Calu3 (cell line): ENCODE measurements around the gene TOP3A. TPM values are rescaled to one million over a fixed set of nuclear protein-coding genes. Genes with fewer than 3 reads are reported as not detected.

ENCODE experiments used
- BruUV-seq: library from RNA; stranded (reverse); fragments of 400-500 nt; replicated peaks from 2 replicates; lab custom pipeline; 2021; lab: Mats Ljungman, UMichigan
- CTCF ChIA-PET: fragments of 300-600 bp; sonication (Branson Sonifier 250); formaldehyde crosslinking; loops from one replicate; lab custom pipeline; 2022; ENCODE audit warnings: antibody characterized with exemption; lab: Charles Lee
- DNase-seq: peaks from one replicate; pipeline ENCODE4 v3.0.0; 2022
- H3K27ac Mint-ChIP-seq: one replicate; pipeline ENCODE4 v1.8.0; 2022; ENCODE audit warnings: mixed read lengths; ENCODE audit not compliant: unreplicated experiment
- H3K27me3 Mint-ChIP-seq: one replicate; pipeline ENCODE4 v1.8.0; 2022; ENCODE audit warnings: mixed read lengths; ENCODE audit not compliant: unreplicated experiment
- H3K36me3 Mint-ChIP-seq: one replicate; pipeline ENCODE4 v1.8.0; 2022; ENCODE audit warnings: mild to moderate bottlenecking, moderate library complexity, mixed read lengths; ENCODE audit not compliant: insufficient read depth, unreplicated experiment
- H3K4me1 Mint-ChIP-seq: one replicate; pipeline ENCODE4 v1.8.0; 2022; ENCODE audit warnings: mild to moderate bottlenecking, low read depth, mixed read lengths; ENCODE audit not compliant: unreplicated experiment
- H3K4me3 Mint-ChIP-seq: one replicate; pipeline ENCODE4 v1.8.0; 2022; ENCODE audit warnings: mild to moderate bottlenecking, low read depth, moderate library complexity, mixed read lengths; ENCODE audit not compliant: unreplicated experiment
- H3K9me3 Mint-ChIP-seq: one replicate; pipeline ENCODE4 v1.8.0; 2022; ENCODE audit warnings: low read depth, mixed read lengths; ENCODE audit not compliant: unreplicated experiment
- CTCF ChIP-seq: fragments of 200-600 bp; IDR thresholded peaks from one replicate; pipeline ENCODE4 v1.8.0; 2022; ENCODE audit warnings: antibody characterized with exemption; ENCODE audit not compliant: unreplicated experiment
- intact Hi-C: fragments of 100-400 bp; cut with micrococcal nuclease; formaldehyde crosslinking; loops from one replicate; pipeline ENCODE4 v1.10.0; 2022; ENCODE audit not compliant: unreplicated experiment
- microRNA-seq: library from miRNA; unstranded; fragments of <30 nt; microRNA quantifications from one replicate; pipeline ENCODE4 v1.2.0, GENCODE V29; 2022
- total RNA-seq: library from RNA; stranded (reverse); gene quantifications from 2 replicates; pipeline ENCODE4 v1.2.3, GENCODE V29; 2022

Gene TOP3A
- total RNA-seq, 1 experiment from 2014 or later: 39.7 TPM

GRCh38 chr17:18225642-18226283 is 89.0 kb downstream of the TOP3A start:
- CTCF ChIA-PET: no interaction called here
- no peak for DNase-seq
- intact Hi-C loops: loop anchor here (10.0 kb wide), 1 partner anchor 81 kb away; no protein-coding TSS in a partner anchor
- Mint-ChIP-seq H3K36me3 (peaks cover 15% of the 10 kb centered on the region), H3K9me3 (no peaks in the 10 kb centered on the region), H3K4me3 (peak overlapping the region; percentile 87), H3K4me1 (no peaks in the 10 kb centered on the region), H3K27ac (peak overlapping the region; percentile 81), H3K27me3 (no peaks in the 10 kb centered on the region)
- no peak for TF ChIP-seq CTCF
- no TSS peak for BruUV-seq

DNA sequence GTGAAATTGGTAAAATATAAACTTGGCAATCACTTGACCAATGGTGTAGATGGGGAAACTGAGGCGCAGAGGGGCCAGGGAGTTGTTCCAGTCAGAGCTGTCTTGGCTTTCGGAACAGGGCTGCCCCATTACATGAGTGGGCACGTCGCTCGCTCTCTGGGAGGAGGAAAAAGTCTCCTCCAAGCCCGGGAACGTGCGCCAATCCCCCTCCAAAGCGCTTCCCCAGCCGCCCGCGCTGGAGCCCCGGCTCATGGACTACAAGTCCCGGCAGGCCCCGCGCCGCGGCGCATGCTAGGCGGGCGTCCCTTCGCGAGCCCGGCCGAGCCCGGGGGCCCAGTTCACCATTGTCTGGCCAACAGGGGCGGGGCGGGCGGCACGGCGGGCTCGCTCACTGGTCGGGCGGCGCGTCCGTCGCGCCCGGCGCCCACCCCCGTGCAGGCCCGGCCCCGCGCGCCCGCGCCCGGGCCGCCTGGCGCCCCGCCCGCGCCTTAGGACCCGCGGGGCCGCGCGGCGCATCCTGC is 89.6 kb downstream of the TOP3A start, which contains the start of gene LLGL1:
TSS of gene LLGL1 (plus strand) at position 515 of the 521 bp plus-strand sequence. CDS start 48 bp downstream, outside the sequence.
- CTCF ChIA-PET: no interaction called here
- H3K27me3 Mint-ChIP-seq: no peaks in the 10 kb centered on the region
- BruUV-seq: no TSS peak
- DNase-seq: peak; percentile 94
- no peaks in the 10 kb centered on the region for H3K4me1 Mint-ChIP-seq
- H3K36me3 Mint-ChIP-seq: peaks cover 15% of the 10 kb centered on the region
- TF ChIP-seq CTCF: no peak
- intact Hi-C loops: loop anchor here (10.0 kb wide), 1 partner anchor 80 kb away; no protein-coding TSS in a partner anchor
- H3K27ac Mint-ChIP-seq: peak within 1 kb of the TSS; percentile 81
- no peaks in the 10 kb centered on the region for H3K9me3 Mint-ChIP-seq
- peak within 1 kb of the TSS; percentile 87 for H3K4me3 Mint-ChIP-seq

- Mint-ChIP-seq H3K4me3 (peak overlapping the region; percentile 87), H3K27ac (no peak overlapping the region), H3K36me3 (peaks cover 15% of the 10 kb centered on the region), H3K4me1 (no peaks in the 10 kb centered on the region), H3K9me3 (no peaks in the 10 kb centered on the region), H3K27me3 (no peaks in the 10 kb centered on the region)
- DNase-seq: no peak
- no peak for TF ChIP-seq CTCF
- BruUV-seq: no TSS peak
- intact Hi-C loops: loop anchor here (10.0 kb wide), 1 partner anchor 80 kb away; no protein-coding TSS in a partner anchor
- CTCF ChIA-PET: no interaction called here
These were observed 90.2 kb downstream of the TOP3A start for GRCh38 chr17:18224387-18225120.

- Mint-ChIP-seq H3K36me3 (peaks cover 15% of the 10 kb centered on the region), H3K4me3 (no peak overlapping the region), H3K9me3 (no peaks in the 10 kb centered on the region), H3K27ac (no peak overlapping the region), H3K4me1 (no peaks in the 10 kb centered on the region), H3K27me3 (no peaks in the 10 kb centered on the region)
- intact Hi-C loops: loop anchor here (10.0 kb wide), 1 partner anchor 79 kb away; no protein-coding TSS in a partner anchor
- DNase-seq: no peak
- no peak for TF ChIP-seq CTCF
- BruUV-seq: no TSS peak
- CTCF ChIA-PET: no interaction called here
These were observed 90.8 kb downstream of the TOP3A start for GRCh38 chr17:18224053-18224386.

Small RNA genes within 50 kb of the gene (microRNA-seq; reads per million reads assigned to microRNA genes)
- not detected for gene MIR6778

Other genes starting within 250 kb of the TOP3A start
- 24.9 and 34.5 TPM in 2 replicates for gene DRG2, start 227.0 kb downstream of the TOP3A start, total RNA-seq
- 0.38 and 0.76 TPM in 2 replicates for gene MYO15A, start 206.2 kb downstream of the TOP3A start, total RNA-seq
- gene ALKBH5, start 131.2 kb downstream of the TOP3A start, total RNA-seq: 51.7 and 54.9 TPM in 2 replicates
- gene LLGL1, start 89.4 kb downstream of the TOP3A start, total RNA-seq: 10.0 and 10.7 TPM in 2 replicates
- gene FLII, start 56.3 kb downstream of the TOP3A start, total RNA-seq: 281 and 298 TPM in 2 replicates
- 13.3 and 14.7 TPM in 2 replicates for gene MIEF2, start 54.3 kb downstream of the TOP3A start, total RNA-seq
- gene SMCR8, start 299 bp upstream of the TOP3A start, total RNA-seq: 20.4 and 24.5 TPM in 2 replicates
- 52.3 and 55.7 TPM in 2 replicates for gene SHMT1, start 48.6 kb upstream of the TOP3A start, total RNA-seq
- 1.4 and 2.4 TPM in 2 replicates for gene EVPLL, start 62.8 kb upstream of the TOP3A start, total RNA-seq
- gene LGALS9C, start 161.8 kb upstream of the TOP3A start, total RNA-seq: 1.7 and 4.0 TPM in 2 replicates